HG02840 (cell line): ENCODE results near the gene CEP72.

ENCODE experiments used
- ATAC-seq: cut with Tn5 transposase; IDR thresholded peaks from one replicate; pipeline ENCODE4 v1.9.1; 2021; ENCODE audit warnings: mild to moderate bottlenecking, moderate library complexity, moderate number of reproducible peaks; ENCODE audit not compliant: unreplicated experiment, low FRiP score

CEP72 gene

DNA sequence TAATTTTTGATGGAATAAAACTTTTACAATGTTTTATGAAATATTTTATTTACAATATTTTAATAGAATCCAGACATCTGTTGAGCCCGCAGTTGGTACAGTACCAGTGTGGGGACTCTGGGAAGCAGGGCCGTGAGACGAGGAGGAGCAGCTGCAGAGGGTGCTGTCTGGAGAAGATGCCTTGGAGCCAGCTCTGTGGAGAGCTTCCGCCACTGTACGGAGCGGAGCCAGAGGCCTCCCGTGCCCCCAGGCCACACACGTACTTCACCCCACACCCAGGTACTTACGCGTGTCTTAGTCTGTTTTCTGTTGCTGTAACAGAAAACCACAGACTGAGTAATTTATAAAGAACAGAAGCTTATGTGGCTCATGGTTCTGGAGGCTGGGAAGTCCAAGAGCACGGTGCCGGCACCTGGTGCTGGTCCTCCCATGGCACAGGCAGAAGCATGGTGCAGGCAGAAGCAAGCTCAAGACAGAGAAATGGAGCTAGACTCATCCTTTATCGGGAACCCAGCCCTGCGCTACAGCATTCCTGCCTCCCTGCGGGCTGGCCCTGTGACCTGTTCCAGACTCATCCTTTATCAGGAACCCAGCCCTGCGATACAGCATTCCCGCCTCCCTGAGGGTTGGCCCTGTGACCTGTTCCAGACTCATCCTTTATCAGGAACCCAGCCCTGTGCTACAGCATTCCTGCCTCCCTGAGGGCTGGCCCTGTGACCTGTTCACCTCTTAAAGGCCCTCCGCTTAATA, 23.3 kb downstream of the CEP72 start:
- ATAC-seq = no peak

DNA sequence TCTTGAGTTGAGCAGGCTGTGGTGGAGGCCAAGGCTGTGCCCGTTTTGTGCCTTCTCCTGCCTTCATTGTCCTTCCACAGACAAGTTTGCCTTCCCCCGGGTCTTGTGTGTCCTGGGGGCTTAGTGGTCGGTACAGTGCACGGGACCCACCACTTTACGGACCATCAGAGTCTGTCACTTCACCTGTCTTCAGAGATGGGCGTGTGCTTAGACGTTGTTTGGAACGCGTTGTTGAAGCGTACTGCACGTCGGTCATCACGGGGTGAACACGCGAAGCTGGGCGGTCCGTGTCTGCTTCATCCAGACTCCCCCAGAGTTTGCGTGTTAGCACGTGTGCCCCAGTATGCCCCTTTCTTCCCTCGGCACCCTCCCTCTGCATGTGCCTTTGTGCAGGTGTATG, 24.8 kb downstream of the CEP72 start:
- ATAC-seq = no peak

DNA sequence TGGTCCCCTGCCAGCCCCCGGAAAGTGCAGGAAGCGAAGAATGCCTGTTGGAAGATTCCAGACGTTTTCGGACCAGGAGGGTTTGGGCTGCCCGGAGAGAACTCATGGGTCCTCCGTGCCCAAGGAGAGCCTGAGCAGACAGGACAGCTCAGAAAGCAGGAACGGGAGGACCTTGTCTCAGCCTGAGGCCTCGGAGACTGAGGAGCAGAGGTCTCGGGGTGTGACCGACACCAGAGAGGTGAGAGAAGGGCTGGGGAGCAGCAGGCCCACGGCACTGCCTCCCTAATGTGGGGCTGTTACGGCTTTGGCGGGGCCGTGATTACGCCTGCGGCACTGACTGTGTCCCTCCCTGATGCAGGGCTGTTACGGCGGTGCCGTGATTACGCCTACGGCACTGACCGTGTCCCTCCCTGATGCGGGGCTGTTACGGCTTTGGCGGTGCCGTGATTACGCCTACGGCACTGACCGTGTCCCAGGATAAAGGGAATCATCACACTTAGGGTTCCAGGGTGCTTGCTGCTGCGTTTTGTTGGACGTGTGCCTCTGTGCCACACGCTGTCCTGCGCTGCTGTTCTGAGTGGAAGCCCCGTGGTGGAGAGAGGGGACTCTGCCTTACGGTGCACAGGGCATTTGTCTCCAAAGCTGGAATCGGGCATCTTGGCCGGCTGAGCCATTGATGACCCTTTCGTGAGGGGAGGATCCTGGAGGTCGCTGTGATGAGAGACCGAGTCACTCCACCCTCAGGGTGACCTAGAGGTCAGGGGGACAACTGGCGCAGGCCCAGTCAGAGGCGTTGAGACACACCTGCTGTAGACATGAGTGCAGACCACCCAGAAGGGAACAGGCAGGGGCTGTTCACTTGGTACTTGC, 25.7 kb downstream of the CEP72 start:
- no peak for ATAC-seq

DNA sequence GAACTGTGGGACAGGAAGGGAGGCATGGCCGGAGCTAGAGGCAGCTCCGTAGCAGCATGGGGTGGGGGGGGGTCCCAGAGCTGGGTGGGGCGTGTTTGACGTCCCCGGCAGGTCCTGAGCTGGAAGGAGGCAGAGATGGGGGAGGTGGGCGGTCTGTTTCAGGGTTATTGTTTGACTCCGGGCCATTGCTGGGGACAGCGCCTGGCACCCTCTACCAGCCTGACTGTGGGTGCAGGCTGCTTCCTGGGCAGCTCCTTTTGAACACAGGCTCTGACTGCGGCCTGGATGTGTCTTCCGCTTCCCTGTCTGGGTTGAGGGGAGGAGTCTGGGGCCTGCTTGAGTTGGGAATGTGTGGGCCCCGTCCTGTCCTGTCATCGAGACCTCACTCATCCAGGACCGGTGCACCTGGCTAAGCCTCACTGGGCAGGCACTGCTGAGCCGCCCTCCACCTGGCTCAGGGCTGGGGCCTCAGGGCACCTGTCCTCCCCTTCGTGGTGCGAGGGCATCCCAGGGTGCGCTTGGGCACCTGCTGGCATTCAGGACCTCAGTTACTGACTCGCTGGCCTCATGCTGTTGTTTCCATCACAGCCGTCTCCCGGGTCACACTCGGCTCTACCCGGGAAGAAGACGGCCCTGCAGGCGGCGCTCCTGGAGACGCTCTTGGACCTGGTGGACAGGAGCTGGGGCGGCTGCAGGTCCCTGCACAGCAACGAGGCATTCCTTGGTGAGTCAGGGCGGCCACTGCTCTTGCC, 26.5 kb downstream of the CEP72 start:
- no peak for ATAC-seq

DNA sequence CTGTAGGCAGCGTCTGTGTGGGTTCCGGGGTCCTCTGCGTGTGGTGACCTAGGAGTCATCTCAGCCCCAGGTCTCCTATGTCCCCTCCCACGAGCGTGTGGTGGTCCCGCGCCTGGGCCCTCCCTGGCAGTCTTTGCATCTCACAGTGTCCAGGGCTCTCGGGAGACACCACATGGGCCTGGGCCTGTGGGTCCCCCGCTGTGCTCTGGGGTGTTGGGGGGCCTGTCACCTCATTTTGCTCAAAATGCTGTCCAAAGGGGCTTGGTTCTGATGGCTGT, 27.1 kb downstream of the CEP72 start:
- no peak for ATAC-seq

DNA sequence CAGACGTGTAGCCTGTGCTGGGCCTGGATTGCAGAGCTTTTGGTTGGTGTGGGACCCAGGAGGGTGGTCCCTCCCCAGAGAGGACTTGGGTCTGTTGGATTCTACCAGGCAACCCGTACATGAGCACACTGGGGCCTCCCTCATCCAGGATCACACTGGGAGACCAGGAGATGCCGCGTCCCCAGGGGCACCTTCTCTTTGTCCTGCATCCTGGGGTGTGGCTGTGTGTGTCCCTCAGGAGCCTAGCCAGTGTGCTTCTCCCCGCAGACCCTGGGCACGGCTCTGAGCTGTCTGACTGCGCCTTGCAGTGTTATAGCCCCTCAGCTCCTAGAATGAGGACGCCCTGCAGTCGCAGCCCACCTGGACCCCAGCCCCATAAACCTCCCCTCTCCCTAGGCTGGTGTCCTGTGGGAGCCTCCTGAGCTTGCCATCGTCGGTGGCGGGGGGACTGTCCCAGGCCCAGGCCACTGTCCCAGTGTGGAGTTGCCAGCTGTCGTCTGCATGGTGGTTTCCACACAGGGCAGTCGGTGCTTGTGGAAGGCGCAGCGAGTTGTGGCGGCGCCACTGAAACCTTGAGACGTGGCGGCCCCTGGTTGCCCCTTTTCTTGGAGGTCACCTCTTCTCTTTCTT, 27.6 kb downstream of the CEP72 start:
- ATAC-seq = no peak

DNA sequence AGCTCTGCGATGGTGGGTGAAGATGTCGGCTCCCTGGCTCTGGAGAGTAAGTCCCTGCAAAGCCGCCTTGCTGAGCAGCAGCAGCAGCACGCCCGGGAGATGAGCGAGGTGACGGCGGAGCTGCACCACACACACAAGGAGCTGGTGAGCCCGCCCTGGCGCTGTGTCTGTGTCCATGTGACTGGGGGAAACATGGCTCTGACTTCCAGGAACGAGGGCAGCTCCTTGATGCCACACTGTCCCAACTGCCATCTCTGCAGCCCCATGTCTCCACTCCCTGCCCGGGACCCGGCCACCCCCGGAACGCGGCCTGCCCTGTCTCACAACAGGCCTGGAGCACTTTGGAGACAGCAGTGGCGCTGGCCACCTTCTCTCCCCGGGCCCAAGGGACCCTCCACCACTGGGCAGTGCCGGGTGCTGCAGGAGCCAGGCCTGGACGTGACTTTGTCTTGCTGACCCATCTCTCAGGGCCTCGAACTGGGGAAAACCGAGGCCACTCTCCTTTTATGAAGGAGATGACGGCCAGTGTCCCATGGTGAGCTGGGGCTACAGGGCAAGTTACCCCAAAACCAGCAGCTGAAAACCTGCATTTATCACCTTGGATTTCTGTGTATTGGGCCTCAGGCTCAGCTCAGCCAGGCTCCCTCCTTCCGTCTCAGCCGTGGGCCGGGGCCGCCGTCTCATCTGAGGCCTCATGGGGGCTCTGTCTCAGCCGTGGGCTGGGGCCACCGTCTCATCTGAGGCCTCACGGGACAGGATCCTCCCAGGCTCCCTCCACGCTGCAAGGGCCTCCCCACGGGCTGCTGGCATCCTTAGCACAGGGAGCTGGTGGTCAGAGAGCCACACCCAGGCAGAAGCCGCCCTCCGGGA, 28.6 kb downstream of the CEP72 start:
- no peak for ATAC-seq

DNA sequence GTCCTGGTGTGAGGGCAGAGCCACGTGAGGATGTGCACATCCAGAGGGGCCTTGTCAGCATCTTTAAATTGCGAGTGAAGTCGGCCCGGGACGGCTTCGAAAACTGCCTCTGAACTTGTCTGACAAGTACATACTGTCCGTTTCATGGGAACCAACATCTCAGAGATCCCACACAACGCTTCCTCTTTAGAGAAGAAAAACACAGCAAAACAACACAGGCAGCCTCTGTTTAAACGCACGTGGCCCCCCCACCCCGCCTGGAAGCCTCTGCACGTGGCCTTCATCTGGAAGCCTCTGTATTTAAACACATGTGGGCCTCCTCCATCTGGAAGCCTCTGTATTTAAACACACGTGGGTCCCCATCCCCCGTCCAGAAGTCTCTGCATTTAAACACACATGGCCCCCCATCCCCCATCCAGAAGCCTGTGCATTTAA, 29.2 kb downstream of the CEP72 start:
- ATAC-seq = no peak

DNA sequence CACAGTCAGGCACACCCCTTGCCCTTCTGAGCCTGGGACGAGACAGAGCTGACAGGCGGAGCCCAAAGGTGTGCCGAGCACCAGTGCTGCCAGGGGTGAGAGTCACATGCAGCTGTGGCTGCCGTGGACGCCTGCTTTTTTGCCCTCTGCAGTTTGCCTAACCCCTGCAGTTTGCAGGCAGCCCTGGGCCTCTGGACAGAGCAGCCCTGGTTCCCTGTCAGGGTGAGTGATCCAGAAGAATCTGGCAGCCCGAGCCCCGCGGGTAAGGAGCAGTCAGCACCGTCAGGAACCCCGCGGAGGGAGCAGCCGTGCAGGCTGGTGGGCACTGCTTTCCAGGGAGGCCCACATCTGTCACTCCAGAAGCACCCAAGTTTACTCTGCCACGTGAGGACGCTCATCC, 30.3 kb downstream of the CEP72 start:
- ATAC-seq = no peak

DNA sequence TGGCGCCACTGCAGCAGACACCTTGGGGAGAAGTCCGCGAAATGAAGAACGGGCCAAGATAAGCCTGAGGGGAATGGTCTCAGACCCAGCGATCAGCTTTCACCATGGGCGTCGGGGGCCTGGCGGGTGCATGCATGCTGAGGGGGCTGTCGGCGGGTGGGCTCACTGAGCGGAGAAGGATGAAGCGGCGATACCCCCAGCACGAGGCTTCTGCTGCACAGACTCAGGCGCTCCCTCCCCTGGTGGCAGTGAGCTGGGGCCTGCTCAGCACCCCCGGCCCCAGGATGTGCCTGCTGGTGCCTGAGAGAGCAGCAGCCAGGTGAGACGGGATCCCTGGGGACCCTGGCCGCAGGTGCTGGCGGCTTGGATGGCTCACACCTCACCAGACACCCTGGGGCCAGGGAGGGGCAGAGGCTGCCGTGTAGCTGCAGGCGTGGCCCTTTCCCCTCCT, 31.2 kb downstream of the CEP72 start:
- peak; percentile 35 for ATAC-seq

DNA sequence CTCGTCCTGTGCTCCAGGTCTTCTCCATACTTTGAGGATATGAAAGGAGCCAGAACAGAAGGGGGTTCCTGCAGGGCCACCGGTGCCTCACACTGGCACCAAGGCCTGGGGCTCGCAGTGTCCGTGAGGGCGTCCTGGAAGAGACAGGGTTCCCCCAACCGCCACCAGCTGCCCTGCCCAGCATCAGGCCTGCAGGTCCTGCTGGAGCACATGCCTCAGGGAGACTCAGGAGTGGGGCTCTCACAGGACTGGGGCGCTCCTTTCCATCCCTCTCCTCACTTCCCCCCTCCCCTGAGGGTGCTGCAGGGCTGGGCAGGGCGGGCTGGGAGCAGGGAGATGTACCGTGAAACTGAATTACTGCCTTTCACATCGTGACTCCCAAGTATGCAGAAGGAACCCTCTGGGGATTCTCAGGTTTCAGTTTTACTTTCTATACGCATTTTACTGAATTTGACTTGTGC, 31.7 kb downstream of the CEP72 start:
- peak; percentile 66 for ATAC-seq

DNA sequence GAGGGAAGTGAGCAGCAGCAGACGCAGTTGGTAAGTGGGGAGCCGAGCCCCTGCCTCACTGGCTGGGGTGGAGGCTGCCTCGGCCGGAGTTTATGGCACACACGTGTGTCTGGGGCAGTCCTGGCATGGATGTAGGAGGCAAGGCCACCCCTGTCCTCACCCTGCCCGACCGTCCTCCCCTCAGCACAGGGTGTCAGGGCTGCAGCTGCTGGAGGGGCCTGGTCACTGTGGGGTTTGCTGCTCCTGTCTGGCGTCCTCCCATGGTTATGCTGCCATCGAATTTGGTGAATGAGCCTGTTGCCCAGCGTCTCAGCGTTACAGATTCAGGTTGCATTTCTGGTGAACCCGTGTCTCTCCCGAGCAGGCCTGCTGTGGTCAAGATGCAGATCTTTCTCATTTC, 32.4 kb downstream of the CEP72 start:
- ATAC-seq = peak; percentile 15

DNA sequence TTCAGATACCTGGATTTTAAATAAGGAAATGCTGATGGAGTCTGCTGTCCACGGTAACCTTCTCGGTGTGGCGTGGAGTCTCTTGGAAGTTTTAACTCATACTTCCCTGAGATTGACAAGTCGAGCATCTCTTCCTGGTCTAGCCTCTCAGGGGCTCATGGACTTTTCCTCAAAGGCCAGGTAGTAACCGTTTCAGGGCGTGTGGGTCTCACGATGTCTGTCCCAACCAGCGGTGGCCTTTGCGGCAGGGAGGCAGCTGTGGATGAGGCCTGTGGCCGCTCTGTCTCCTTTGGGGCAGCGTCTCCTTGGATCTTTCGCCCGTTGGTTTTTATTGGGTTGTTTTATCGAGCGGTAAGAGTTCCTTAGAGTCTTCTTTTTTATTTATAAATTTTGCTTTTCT, 32.8 kb downstream of the CEP72 start:
- no peak for ATAC-seq

DNA sequence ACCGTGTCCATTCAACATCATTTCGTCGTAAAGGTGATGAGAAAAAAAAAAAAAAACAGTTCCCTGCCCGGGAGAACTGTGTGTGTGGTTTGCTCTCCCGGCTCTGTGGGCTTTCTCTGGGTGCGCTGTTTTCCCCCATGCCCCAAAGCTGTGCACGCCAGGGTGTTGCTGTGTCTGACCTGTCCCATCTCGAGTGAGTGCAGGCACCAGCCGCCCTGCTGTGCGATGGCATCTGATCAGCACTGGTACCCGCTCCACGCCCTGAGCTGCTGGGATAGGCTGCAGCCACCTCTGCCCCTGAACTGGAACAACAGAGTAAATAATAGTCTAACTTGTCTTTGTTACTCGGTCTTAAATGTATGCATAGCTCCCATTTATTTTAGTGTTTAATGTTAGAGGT, 33.3 kb downstream of the CEP72 start:
- no peak for ATAC-seq

DNA sequence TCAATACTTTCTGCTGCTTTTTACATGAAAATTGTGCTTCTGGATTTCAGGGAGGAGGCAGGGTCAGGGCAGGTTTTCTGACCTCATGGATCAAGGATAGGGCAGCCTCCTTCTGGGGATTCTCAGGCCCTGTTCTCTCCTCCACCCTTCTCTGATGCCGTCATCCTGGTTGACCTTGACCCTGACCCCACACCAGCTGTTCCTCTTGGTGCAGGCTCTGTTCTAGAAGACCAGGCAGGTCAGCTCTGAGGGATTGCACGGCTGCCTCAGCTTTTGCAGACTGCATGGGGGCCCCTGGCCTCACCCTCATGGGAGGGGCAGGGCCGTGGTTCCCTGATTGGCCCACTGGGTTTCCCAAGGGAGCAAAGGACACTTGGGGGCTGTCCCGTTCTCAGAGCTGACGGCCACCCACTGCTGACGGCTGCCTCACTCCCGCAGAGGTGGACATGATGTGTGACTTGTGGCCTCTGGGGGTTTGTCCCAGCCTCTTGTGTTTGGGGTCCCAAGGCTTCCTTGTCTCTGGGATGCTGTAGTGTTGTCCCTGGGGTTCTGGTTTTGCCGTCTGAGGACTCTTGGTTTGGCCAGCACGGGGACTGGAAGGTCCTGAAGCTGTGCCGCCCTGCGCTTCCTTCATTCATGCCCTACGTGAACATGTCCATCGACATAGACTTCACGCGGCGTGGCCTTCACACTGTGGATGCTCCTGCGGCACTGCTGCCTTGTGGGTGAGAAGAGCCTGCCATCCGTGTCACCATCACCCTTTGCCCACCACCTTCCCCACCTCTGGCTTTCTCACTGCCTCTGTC, 34.5 kb downstream of the CEP72 start:
- no peak for ATAC-seq

DNA sequence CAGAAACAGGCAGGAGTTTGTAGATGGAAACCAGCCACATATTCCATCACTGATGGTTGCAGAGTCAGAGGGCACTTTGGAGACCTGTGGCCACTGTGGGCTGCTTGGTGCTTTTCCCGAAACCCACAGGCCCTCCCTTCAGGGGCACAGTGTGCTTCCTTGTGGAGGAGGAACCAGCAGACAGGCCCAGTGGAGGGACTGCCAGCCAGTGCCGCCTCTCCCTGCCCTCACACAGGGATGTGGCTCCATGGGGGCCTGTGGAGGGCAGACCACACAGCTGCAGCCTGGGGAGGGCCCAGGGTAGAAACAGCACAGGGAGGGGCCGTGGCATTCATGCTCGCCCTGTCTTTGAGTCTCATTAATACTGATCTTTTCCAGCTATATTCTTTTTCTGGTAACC, 35.2 kb downstream of the CEP72 start:
- ATAC-seq = no peak

DNA sequence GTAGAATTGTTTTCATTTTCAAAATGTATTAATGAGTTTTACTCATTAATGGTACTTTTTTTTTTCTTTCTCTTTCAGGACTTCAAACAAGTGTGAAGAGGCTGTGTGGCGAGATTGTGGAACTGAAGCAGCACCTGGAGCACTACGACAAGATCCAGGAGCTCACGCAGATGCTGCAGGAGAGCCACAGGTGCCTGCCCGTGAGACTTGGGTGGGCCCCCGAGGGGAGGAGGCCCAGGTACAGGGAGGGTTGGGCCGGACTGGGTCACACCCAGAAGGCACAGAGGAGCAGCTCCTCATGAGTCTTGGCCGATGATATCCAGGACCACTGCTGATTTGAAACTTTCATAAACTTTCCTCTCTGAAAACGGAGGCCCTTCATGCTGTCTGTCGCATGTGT, 35.6 kb downstream of the CEP72 start:
- ATAC-seq = no peak

DNA sequence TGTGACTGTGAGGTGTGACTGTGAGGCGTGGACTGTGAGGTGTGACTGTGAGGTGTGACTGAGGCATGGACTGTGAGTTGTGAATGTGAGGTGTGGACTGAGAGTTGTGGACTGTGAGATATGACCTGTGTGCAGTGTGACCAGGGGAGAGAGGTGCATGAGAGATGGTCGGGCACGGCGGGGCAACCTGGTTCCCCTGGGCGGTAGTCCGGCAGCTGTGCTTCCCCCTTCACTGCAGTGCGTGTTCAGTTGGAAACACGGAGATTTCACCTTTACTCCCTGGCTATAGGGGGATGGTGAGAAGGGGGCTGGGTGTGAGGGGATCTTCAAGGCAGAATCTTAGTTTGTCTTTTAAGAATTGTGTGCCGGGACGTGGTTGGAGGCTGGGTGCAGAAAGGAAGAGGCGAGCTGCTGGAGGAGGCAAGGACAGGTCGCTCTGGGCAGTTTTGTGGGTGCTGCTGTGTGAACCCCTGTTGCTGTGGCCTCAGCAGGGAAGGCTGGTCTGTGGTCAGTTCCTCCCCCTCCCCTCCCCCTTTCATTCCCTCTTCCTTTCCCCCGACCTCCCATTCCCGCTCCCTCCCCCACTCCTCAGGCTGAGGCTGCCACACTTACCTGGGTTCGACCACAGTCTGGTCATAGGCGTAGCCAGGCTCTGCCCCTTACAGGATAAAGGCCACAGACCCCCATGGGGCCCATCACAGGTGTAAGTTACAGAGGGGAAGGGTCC, 39.3 kb downstream of the CEP72 start:
- ATAC-seq = no peak
